Germinal center (tissue), 1 donor: Measurements from ENCODE around the gene CLMP.
"Not testable (repeated sequence)": the region's sequence is repeated elsewhere in the genome, so short reads cannot be mapped to it uniquely, and the experiment has no call there.

Experiments used
- DNase-seq: peaks from one replicate; pipeline ENCODE4 v3.0.0; 2012; ENCODE audit warnings: mixed read lengths, low spot score

The CLMP gene

GRCh38 chr11:123217897-123218296, 22.8 kb upstream of the CLMP start:
- no peak for DNase-seq

- no peak for DNase-seq
These were observed 21.2 kb upstream of the CLMP start for GRCh38 chr11:123216249-123216648.

DNA sequence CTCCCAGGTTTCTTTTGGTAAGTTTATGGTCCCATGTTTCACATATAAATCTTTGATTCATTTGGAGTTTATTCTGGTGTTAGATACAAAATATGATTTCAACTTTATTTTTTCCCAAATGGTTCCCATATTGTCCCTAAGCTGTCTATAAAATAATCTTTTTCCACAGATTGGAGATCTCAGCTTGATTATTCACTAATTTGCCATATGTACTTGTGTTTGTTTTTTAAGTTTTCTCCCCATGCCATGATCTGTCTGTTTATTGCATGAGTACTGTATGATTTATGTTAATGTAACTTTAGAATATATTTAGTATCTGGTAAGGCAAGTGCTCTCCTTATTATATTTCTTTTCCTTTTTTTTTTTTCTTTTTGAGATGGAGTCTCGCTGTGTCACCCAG, 19.9 kb upstream of the CLMP start:
- no peak for DNase-seq

DNA sequence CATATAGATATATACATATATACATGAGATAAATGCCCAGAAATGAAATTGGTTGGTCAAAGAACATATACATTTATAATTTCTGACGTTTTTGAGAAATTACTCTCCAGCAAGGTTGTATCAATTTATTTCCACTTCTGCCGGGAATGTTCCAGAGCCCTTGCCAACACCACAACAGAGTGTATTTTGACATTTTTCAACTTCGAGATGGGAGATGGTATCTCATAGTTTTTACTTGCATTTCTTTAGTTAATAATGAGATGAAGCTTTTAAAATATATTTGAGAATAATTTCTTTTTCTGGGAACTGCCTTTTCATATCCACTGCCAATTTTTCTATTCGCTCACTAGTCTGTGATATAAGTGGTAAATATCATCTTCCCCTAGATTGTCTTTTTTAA, 19.3 kb upstream of the CLMP start:
- DNase-seq, result no peak

DNA sequence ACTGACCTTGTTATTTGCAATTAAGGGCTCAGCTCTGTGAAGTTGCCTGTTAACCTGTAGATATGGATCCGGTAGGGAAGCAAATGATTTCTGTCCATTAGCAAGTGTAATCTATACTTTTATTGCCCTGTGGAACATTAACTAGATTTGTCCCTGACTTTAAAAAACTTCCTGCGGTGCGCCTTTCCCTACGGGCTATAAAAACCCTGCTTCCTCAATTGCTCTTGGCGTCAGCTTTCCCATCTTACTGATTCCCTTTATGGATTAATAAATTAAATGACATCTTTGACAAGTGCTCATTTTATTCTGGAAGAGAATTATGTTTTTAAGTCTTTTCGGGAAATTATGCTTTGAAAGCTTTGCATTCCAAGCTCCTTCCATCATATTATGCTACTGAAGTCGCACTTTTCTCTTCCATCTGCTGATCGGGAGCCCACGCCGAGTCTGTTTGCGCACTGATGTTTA, 18.3 kb upstream of the CLMP start:
- no peak for DNase-seq

- no peak for DNase-seq
These were observed 17.4 kb upstream of the CLMP start for GRCh38 chr11:123212406-123212805.

GRCh38 chr11:123211981-123212380, 16.9 kb upstream of the CLMP start:
- no peak for DNase-seq

DNA sequence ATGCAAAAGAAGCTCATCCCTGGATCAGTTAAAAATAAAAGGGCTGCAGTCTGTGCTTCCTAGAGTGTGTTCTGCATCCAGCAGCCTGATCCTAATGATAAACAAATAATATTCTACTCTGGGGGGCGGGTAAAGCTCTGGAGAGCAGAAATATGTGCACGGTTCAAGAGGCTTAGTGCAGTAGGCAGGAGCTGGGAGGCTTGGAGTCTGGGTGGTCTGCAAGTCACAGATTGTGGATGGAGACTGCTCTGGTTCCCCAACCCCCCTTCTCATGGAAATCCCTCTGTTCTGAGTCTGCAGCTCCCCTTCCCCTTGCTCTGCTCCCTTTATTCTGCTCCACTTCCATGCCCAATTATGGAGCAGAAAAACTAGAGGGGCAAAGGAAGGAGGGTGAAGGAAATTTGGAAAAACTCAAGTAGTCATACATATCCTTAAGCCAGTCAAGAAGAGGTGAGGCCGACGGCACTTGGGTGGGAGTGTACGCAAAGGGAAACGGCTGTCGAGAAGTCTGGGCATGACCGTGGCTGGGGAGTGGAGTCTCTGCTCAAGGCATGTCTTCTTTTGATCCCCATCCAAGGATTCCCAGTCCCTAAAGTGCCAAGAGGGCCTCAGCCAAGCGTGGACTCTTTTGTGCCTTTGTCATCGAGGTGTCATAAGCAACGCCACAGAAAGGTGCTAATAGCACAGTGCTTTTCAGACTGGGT, 16.3 kb upstream of the CLMP start:
- no peak for DNase-seq

- no peak for DNase-seq
These were observed 14.5 kb upstream of the CLMP start for GRCh38 chr11:123209591-123209990.

- DNase-seq, result no peak
These were observed 11.9 kb upstream of the CLMP start for GRCh38 chr11:123206791-123207434.

GRCh38 chr11:123206055-123206454, 11.0 kb upstream of the CLMP start:
- not testable (repeated sequence) for DNase-seq

- DNase-seq, result no peak
These were observed 8.9 kb upstream of the CLMP start for GRCh38 chr11:123203934-123204333.

GRCh38 chr11:123203471-123203870, 8.4 kb upstream of the CLMP start:
- no peak for DNase-seq

DNA sequence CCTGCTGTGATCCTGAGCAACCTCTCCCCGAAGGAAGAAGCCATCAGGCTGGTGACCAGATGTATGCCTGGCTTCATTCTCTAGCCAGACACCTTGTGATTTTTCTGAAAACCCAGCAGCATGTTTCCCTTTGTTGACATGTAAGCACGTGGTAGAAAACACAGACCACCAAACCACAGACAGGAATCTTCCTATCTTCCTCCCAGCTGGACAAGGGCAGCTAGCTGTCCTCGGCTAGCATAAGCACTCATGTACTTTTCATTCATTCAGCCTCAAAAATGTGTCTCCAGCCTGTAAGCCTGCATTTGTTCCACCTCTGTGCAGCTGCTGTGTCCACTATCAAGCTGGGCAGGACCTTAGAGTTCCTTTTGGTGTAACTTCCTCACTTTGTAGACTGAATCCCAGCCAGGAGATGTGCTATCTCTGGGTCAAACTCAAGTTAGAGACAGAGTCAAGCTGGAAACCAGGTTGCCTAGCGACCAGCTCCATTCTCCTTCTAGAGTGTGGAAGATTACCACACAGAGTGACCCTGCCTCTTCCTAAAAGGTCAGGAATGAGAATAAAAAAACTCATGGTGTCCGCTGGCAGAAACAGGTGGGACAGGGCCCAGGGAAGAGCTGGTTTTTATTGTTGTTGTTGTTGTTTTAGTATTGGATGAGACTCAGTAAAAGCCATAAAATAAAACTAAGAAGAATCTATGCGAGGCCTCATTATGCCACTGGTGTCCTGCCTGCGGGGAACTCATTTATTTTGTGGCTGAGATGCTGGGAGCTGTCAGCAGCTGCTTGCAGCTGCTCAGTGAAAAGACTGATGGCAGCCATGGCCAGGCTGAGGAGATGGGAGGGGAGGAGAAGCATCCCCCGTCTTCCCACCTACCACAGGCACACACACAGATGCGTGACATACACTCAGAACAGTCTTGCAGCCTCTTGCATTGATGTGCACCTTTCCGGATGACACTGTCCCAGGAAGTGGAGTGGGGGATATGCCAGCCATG, 7.4 kb upstream of the CLMP start:
- no peak for DNase-seq

GRCh38 chr11:123200264-123200663, 5.2 kb upstream of the CLMP start:
- no peak for DNase-seq

GRCh38 chr11:123197711-123198110, 2.7 kb upstream of the CLMP start:
- DNase-seq, result no peak

DNA sequence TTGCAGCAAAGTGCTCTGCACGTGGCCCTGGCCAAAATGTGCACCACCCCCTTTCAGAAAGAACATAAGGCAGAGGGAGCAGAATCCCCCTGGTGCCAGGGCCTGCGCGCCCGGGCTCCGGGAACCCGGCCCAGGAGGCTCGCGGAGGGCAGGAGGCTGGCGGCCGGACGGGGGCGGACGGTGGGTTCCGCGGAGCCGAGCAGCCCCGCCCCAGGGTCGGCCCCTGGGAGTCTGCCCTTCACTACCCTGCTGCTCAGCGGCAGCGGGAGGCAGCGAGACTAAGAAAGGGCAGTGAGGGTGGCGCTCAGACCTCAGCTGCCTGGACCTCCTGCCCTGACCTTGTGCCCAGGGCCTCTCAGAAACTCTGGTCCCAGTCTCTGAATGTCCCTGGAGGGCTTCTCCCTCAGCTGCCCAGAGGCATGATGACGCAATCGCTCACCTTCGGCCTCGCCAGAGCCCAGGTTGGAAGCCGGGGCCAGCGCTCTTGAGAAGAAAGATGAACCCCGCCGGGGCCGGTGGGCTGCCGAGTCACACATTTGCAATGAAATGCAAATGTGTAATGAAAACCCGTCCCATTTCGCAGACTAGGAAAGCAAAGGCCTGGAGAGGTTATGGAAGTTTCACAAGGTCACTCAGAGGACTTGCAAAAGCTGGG, 1.1 kb upstream of the CLMP start:
- no peak for DNase-seq

DNA sequence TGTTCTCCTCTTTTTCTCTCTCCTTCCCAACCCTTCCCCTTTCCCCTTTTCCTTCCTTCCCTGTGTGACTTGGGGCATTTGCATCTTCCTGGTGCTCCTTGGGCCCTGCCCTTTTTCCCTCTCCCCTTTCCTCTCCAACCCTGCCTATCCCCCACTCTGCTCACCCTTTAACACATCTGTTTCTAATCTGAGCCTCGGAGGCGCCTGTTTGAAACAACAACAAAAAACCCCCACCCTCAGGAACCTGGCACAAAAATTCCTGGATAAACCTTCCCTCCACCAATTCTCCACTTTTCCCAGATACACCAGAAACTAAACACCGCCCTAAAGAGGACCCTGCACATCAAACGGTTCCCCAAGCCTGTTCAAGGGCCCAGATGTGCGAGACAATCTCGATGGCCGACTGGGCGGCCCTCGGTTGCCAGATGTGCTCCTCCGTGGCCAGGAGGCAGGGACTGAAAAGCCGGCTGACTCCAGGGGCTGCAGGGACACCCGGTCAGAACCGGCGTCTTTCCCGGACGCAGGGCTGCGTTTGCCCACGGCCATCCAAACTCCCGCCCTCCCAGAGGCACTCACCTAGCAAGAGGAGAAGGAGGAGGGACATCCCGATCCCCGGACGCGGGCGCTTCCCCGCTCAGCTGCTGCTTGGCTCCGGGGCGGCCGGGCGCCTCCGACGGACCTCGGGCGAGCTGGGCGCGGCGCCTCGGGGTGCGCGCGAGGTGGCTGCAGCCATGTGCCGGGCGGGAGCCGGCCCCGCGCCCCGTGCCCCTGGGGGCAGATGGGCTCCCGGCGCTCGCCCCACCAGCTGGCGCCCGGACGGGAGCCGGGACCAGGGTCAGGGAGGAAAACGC, 486 bp downstream of the CLMP start:
- no peak for DNase-seq

GRCh38 chr11:123193742-123194141, 1.3 kb downstream of the CLMP start:
- no peak for DNase-seq

DNA sequence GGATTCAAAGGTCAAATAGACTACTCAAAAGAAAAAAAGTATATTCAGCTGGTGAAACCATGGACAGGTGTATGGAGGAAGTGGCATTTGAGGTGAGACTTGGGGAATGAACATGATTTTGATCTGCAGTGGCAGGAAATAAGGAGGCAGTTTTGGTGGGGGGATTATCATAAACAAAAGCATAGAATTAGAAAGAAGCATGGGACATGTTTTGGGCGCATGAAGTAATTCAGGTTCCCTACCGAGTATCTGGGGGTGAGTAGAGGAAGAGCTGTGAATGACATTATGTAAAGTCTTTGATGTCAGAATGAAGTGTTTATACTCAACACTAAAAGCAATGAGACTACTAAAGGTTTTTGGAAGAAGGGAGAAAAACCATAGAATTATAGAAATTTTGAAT, 3.1 kb downstream of the CLMP start:
- DNase-seq, result no peak

DNA sequence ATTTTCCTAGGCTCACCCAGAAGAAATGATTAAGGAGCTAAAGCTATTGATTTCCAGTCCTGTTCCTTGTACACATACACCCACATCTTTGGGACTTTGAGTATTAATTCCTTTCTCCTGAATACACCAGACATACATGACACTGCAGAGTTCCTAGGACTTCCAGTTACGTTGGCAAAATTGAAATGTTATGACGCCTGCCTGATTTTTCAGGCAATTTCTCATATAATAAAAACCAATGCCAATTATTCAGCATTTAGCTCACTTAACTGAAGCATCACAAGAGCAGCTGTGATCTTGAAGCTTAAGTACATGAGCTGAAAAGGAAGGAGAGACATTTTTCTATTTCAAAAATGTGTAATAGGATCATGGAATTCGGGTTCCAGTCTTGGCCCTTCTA, 4.5 kb downstream of the CLMP start:
- DNase-seq, result no peak
